ENCODE data around the gene DAW1.
A peak's percentile ranks its signal among the peaks of the same experiment; 100 is the strongest.
"Not testable (repeated sequence)": the region's sequence is repeated elsewhere in the genome, so short reads cannot be mapped to it uniquely, and the experiment has no call there.

The DAW1 gene, protein sequence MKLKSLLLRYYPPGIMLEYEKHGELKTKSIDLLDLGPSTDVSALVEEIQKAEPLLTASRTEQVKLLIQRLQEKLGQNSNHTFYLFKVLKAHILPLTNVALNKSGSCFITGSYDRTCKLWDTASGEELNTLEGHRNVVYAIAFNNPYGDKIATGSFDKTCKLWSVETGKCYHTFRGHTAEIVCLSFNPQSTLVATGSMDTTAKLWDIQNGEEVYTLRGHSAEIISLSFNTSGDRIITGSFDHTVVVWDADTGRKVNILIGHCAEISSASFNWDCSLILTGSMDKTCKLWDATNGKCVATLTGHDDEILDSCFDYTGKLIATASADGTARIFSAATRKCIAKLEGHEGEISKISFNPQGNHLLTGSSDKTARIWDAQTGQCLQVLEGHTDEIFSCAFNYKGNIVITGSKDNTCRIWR

DNA sequence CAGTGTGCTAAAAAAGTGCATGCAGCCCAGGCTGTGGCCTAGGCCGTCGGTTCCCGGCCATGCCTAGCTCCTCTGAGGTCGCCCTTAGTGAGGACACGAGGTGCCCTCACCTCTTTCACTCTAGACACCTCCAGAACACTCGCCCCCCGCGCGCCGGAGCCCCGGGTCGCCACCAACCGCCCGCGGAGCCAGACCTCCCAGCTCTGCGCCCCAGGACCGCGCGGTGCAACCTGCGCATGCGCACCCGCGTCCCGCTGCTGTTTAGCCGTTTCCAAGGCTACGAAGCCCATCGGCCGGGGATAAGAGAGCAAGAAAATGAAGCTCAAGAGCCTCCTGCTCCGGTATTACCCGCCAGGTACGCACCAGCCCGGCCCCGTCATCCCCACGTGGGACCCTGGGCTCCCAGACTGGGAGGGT lies at the start of gene DAW1:
Gene DAW1 (plus strand): TSS at position 257 of the 417 bp plus-strand sequence. CDS start 59 bp downstream, at position 316.
- peak; percentile 48 for DNase-seq (ENCODE audit: low spot score)

DNA sequence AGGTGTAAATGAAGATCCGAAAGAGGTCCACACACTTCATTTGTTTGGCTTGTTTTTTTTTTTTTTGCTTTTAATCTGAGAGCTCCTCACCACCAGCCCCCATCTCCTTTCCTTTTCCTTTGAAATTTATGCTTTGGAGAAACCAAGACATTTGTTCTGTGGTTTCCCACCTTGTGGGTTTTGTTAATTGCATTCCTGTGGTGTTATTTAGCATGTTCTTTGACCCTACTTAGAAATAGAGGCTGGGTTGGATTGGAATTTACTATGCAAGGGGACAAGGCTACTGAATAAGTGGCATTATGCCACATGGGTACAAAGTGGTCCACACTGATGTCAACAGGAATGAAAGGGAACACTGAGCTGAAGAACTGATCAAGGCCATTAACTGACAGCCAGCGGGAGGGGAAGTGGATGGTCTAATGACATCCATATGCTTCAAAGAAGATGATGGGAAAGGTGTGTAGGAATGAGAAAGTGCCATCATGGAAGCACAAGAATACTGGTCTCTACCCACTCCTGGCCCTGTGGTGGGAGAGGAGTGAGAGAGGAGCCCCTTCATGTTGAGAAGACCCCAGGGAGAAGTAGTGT lies 48.9 kb upstream of the DAW1 start:
- no peak for DNase-seq (ENCODE audit: low spot score)

DNA sequence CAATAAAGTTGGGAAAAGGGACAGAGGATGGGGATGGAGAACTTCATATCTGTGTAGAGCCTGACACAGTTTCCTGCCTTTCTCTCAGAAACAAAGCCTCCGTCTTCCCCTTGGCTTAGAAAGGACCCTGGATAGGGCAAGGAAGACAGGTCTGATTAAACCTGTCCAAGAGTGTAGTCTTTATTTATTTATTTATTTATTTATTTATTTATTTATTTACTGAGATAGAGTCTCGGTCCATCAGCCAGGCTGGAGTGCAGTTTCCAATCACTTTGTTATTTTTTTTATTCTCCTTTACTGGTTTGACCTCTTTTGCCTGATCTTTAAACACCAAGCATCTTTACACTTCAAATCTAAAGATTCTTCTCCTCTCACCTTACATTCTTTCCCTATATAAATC lies 47.5 kb upstream of the DAW1 start:
- DNase-seq (ENCODE audit: low spot score), result no peak

DNA sequence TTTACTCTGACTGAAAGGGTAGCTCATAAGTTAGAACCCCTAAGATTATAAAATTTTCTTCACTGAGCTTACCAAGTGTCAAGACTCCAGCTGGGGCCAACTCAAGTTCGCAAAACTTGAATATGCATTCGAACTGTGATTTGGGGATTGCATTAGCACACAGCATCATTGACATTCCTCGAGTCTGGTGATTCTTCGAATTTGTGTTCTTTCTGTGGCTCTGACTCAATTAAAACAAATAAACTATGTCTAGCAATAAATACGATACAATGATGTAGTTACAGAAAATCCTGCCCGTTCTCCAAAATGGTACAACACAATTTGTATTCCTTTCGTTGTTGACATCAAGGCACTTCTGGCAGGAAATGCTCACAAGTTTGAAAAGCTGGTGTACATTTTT lies 46.7 kb upstream of the DAW1 start:
- no peak for DNase-seq (ENCODE audit: low spot score)

DNA sequence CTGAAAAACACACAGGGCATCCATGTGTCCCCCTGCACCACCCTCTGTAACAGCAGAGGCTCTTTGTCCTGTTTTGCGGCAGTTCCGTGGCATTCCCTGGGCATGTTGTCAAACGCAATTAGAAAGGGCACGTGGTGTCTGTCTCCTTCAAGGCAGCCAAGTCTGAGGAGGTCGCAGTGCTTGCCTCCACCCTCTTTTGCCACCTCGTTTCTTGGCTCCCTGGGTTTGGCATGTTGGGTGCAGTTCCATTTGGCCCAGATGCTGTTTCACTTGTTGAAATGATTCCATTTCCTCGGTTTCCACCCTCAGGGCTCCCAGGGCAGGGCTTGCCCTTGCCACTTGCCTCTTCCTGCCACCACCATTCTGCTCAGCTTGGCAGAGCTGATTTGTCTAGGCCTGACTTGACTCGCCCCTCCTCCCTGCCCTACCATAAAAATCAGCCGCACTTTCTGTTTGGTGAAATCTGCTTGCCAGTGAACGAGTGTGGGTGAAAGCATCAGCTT lies 45.4 kb upstream of the DAW1 start:
- DNase-seq (ENCODE audit: low spot score), result peak; percentile 56

DNA sequence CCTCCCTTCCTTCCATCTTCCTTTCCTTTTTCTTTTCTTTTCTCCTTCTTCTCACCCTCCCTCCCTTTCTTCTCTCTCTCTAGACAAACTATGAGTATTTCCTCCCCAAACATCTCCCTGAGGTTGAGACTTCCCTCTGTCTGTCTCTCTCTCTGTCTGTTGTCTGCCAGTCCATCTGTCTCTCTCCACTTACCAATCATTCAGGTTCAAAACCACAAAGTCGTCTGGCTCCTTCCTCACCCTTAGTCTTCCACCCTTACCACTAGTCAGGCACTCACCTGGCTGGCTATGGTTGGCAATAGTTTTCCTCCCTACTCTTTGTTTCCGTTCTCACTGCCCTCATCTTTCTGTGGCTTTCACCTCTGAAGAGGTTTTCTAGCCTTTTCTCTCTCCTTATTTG lies 44.9 kb upstream of the DAW1 start:
- no peak for DNase-seq (ENCODE audit: low spot score)

DNA sequence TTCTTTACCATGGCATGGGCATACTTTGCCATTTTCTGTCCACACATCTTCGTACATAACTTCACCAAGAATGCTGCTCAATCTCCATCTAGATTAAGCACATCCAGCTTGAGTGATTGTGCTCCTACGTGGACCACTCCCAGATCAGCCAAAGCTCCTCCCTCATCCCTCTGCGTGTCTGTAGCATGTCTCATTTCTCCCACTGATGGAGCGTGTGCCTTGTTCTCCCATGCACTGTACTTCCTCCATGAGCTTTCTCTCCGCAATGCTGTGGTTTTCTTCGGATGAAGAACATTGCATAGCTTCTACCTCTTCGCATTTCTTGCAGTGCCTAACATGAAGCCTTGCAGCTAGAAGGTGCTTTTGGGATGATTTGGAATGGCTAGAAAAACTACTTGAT lies 44.3 kb upstream of the DAW1 start:
- no peak for DNase-seq (ENCODE audit: low spot score)

DNA sequence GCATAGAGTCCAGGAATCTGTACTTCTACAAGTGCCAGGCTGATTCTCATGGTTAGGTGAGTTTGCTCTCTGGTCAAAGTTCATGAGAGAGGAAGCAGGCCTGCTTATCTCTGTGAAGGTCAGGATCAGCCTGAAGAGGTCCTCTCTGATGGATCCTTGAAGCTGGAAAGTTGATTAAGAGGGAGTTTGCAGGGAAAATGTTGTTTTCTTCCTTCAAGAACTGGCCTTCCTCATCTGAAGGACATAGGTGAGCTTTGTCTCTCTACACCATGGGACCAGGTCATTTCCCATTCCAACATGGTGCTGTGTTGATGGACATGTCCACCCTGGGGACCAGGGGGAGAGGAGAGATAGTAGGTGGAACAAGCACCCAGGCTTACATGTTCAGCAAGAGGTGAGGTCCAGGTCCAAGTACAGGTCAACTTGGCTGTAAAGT lies 42.9 kb upstream of the DAW1 start:
- no peak for DNase-seq (ENCODE audit: low spot score)

DNA sequence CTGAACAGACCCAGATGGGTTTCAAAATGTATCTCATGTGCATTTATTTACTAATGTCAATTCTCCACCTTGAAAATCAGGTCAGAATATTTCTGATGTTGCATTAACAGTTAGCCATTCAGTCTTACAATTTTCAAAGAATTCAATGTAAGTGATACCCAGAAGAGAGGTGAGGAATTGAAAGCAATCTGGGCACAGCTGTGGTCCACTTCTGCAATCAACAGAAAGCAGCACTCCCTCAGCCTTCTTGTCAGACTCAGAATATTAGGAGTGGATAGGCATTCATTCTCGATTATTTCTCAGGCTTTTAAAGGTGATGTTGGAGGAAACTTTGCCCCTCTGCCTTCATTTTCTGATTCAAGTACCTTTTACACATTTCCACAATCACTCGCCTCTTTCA lies 42.1 kb upstream of the DAW1 start:
- no peak for DNase-seq (ENCODE audit: low spot score)

DNA sequence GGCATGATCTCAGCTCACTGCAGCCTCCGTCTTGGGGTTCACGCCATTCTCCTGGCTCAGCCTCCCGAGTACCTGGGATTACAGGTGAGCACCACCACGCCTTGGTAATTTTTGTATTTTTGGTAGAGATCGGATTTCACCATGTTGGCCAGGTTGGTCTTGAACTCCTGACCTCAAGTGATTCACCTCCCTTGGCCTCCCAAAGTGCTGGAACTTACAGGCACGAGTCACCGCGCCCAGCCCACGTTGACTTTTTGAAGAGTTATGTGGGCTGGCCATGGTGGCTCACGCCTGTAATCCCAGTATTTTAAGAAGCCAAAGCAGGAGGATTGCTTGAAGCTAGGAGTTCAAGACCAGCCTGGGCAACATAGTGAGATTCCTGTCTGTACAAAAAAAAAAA lies 37.0 kb upstream of the DAW1 start:
- no peak for DNase-seq (ENCODE audit: low spot score)

DNA sequence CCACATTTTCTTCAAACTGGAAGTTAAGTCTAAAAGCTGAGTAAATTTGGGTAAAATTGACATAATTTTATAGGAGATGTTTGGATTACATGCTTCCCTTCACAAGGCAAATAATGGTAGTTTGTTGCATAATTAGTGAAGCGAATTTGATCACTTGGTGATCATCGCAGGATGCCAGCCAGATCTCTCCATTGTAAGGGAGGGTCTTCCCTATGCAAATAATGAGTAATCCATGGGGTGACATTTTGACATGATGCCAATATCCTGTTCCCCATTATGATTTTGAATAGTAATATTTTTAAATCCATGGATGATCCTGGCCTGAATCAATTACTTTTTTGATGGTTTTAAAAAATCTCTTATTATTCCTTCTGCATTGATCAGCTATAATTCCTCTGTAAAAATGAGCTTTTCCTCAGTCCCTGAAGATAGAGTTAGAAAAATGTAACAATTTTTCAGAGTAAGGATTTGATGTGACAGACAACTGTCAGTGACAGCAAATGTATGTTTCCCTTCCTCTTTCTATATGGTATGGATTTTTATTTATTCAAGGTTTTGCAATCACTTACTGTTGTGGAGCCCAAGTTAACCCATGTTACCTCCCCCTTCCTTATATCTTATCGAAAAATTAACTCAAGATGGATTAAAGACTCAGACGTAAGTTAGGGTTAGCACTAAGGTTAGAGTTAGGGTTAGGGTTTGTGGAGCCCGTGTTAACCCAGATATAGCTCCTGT lies 36.3 kb upstream of the DAW1 start:
- DNase-seq (ENCODE audit: low spot score), result no peak

DNA sequence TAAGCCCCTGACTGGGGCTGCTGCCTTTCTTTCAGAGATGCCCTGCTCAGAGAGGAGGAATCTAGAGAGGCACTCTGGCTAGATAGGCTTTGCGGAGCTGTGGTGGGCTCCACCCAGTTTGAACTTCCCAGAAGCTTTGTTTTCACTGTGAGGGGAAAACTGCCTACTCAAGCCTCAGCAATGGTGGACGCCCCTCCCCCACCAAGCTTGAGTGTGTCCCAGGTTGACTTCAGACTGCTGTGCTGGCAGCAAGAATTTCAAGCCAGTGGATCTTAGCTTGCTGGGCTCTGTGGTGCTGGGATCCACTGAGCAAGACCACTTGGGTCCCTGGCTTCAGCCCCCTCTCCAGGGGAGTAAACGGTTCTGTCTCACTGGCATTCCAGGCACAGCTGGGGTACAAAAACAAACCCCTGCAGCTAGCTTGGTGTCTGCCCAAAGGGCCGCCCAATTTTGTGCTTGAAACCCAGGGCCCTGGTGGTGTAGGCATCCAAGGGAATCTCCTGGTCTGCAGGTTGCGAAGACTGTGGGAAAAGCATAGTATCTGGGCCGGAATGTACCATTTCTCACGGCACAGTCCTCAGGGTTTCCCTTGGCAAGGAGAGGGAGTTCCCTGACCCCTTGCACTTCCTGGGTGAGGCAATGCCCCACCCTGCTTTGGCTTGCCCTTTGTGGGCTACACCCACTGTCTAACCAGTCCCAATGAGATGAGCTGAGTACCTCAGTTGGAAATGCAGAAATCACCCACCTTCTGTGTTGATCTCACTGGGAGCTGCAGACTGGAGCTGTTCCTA lies 31.9 kb upstream of the DAW1 start:
- not testable (repeated sequence) for DNase-seq (ENCODE audit: low spot score)

DNA sequence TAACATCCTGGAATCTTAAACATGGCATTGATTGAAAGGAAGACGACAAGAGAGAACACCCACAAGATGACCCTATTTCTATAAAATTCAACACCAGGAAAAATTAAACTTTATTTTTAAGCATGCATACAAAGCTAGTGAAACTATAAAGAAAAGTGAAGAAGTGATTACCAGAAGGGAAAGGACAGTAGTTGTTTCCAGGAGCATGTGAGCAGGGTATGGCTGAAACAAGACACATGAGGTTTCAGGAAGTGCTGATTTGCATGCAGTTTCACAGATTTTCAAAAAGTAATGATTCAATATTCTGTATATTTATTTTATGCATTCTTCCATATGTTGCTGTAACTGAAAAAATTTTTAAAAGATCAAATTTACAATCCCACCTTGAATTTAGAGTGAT lies 24.6 kb upstream of the DAW1 start:
- no peak for DNase-seq (ENCODE audit: low spot score)

DNA sequence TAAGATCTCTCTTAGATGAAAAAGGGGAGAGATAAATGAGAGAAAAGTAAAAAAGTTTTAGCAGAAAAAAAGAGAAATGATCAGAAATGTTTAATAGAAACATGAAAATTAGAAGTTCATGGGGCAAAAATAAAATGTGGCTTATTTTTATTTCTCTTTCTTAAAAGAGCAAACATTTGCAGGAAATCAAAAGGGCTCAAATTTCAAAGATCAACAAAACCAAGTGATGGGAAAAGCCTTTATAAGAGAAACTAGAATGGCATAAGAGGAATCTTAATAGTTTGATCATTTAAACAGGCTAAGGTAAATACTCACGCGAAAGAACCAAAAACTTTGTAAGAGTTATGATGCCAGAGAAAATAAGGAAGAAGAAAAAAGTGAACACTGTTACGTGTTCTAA lies 23.3 kb upstream of the DAW1 start:
- DNase-seq (ENCODE audit: low spot score), result no peak

DNA sequence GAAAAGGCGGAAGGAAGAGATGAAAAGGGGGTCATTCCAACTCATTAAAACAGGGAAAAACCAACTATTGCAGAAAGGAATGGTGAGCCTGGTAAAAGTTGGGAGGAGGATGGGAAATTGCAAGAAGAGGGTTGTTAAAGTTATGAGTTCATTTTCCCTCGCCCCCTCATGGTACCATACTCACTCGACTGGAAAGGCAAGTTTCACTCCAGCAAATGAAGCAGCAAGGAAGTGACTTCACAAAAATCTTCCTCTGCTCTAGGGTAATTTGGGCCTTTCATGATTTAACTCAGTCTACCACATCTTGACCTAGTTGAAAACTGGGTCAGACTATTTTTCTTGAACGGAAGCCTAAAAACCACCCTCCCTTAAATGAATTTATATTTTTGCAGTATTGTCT lies 22.8 kb upstream of the DAW1 start:
- no peak for DNase-seq (ENCODE audit: low spot score)

DNA sequence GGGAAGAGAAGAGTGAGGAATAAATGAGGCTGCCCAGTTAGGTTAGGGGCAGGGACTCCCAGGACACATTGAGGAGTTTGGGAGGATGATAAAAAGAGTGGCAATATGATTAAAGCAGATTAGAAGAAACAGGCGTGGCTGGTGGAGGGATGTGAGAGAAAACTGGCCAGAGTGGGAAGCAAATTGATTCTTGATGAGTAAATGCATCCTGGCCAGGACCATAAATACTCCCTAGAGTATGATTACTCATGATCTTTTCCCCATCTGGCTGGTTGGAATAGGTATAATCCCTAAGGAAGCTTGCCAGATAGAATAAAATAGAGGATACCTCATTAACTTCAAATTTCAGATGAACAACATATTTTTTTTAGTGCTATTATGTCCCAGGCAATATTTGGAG lies 21.5 kb upstream of the DAW1 start:
- DNase-seq (ENCODE audit: low spot score), result no peak

DNA sequence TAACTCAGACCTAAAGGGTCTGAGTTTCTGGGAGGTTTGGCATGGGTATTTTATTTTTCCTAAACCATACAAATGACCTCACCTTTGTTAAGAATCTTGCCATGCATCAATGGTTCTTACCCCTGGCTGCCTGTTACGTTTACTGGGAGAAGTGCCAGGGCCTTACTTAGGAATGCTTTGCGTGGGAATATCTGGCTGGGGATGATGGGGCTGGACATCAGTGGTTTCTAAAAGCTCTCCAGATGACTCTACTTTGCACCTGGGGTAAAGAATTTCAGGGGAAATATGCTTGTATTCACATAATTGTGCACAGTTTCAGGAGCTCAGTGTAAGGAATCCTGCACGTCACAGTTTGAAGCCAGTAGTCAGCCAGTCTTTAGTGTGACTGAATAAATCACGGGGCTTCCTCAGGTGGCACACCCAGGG lies 18.2 kb upstream of the DAW1 start:
- no peak for DNase-seq (ENCODE audit: low spot score)

DNA sequence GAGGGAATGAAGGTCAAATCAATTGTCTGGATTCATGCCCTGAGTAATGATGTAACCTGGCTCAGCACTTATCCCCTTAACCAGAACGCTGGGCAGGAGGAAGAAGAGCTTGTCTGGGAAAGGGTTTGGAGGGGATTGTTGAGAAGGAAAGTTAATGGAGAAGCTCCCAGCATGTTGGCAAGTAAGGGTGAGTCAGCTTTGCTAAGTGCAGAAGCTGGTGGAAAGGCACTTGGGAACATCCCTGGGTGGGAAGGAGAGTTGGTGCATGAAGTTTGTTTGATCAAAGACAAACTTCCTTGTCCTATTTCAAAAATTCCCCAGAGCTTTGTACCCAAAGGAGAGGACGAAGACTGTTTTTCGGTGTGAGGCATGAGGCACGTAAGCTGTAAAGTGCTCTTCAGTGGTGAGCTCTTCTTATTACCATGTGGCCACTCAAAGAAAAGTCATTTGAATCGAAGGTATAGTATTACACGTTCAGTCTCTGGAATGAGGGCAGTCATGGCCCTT lies 17.6 kb upstream of the DAW1 start:
- DNase-seq (ENCODE audit: low spot score), result no peak

DNA sequence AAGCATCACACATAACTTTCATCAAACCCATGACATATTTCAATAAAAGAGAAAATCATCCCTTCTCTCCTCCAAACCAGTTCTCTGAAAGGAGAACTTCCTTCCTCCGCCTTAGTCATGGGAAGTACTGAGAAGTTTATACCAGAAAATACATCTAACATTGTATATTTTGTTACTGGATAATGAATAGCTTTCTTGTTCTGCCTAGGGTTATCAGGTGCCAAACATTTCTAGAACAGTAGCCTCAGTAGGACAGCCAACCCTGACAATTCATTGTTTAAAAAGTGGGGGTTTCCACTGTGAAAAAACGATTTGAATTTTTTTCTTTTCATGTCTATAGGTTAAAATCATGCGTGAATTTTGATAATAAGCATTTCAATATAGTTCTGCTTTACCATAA lies 16.0 kb upstream of the DAW1 start:
- DNase-seq (ENCODE audit: low spot score), result no peak

DNA sequence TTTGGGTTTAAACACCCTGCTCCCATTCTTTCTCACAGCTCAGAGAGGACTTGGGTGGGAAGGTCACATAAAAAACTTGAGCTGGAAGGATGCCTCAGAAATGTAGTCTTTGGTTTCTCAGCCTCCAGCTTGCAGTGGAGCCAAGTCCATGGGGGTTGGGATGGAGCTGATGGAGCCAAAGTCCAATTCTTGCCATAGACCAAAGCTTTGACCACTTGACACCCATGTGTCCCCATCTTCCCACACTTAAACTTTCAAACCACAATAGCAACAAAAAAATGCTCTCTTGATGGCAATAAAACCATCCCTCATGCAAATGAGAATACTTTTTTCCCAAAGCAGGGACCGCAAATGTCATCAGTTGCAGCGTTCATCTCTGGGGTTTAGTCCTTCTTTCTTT lies 14.7 kb upstream of the DAW1 start:
- no peak for DNase-seq (ENCODE audit: low spot score)

DNA sequence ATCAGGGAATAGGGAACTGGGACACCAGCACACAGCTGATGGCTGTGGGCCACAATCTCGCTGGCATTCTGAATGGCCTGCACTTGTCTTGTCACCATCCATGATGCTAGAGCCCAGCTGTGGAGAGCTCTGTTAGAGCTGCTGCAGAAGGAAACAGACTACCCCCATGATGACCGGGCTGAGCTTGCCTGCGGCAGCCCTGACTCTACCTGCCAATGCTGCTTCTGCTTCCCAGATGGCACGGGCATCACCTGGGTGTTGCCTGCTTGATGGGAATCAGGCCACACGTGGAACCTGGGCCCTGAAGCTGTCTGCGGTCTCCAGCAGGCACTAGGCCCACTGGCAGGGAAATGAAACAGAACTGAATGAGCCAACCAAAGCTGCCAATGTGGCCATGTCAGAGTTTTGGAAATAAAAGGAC lies 11.2 kb upstream of the DAW1 start:
- peak; percentile 34 for DNase-seq (ENCODE audit: low spot score)

DNA sequence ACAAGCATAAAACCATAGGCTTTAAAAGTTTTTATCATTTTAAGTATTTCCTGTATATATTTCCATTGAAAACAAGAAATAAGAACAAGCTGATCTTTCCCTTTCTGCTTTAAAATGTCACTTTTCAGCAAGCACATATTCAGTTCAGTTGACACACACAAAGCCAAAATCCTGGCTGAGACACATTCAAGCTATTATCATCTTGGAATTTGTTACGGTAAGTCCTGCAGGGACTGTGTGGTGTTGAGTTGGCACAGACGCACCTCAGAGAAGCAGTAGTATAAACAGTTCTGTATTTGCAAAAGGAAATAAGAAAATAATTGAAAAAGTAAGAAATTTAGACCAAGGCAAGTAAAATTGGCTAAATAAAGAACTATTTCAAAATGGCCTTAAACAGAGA lies 10.4 kb upstream of the DAW1 start:
- no peak for DNase-seq (ENCODE audit: low spot score)

Data from putamen (tissue), 1 donor.